ENCODE results near the gene MAP4K4.

The MAP4K4 gene

GRCh38 chr2:101859604-101860003 is 162.1 kb downstream of the MAP4K4 start:
- TF ChIP-seq, protein P1, sequence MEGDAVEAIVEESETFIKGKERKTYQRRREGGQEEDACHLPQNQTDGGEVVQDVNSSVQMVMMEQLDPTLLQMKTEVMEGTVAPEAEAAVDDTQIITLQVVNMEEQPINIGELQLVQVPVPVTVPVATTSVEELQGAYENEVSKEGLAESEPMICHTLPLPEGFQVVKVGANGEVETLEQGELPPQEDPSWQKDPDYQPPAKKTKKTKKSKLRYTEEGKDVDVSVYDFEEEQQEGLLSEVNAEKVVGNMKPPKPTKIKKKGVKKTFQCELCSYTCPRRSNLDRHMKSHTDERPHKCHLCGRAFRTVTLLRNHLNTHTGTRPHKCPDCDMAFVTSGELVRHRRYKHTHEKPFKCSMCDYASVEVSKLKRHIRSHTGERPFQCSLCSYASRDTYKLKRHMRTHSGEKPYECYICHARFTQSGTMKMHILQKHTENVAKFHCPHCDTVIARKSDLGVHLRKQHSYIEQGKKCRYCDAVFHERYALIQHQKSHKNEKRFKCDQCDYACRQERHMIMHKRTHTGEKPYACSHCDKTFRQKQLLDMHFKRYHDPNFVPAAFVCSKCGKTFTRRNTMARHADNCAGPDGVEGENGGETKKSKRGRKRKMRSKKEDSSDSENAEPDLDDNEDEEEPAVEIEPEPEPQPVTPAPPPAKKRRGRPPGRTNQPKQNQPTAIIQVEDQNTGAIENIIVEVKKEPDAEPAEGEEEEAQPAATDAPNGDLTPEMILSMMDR (IDR thresholded peaks at IDR 0.05; ENCODE audit: low read depth, low read length): no peak
- DNase-seq (ENCODE audit: extremely low read depth, low read depth): no peak

- TF ChIP-seq, protein P1 (IDR thresholded peaks at IDR 0.05; ENCODE audit: low read depth, low read length): no peak
- no peak for DNase-seq (ENCODE audit: extremely low read depth, low read depth)
These were observed 162.7 kb downstream of the MAP4K4 start for GRCh38 chr2:101860157-101860556.

- TF ChIP-seq, protein P1 (IDR thresholded peaks at IDR 0.05; ENCODE audit: low read depth, low read length): no peak
- DNase-seq (ENCODE audit: extremely low read depth, low read depth): no peak
These were observed 163.3 kb downstream of the MAP4K4 start for GRCh38 chr2:101860782-101861181.

DNA sequence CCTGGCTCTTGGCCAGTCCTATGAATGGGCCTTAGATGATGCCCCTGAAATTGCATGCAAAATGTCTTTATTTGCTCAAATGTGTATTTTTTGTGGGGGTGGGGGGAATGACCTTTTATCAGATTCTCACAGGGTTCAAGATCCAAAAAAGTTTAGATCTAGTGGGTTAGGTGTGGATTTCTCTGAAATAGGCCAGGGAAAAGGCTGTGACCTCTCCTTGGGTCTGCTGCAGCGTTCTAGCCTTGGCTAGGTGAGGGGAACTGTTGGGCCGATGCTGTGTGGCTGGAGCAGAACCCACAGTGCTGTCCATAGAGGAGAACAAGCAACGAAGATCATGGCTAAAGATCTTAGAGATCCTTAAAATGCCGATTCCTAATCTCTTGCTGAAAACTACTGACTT is 163.9 kb downstream of the MAP4K4 start:
- no peak for DNase-seq (ENCODE audit: extremely low read depth, low read depth)
- TF ChIP-seq, protein P1 (IDR thresholded peaks at IDR 0.05; ENCODE audit: low read depth, low read length): no peak

DNA sequence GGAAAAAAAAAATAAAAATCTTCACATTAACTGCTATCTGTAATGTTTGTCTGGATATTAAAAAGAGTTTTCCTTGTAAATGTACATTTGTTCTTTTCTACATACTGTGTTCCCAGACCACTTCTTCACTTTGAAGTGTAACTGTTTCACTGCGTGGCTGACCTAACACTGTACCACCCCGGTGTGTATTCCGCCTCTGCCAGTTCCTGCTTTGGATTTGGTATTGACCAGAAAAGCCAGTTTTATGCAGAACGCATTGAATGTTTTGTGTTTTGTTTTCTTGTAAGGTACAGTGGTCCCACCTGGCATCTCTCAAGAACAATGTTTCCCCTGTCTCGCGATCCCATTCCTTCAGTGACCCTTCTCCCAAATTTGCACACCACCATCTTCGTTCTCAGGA is 166.0 kb downstream of the MAP4K4 start:
- DNase-seq (ENCODE audit: extremely low read depth, low read depth): no peak
- TF ChIP-seq, protein P1 (IDR thresholded peaks at IDR 0.05; ENCODE audit: low read depth, low read length): no peak

GRCh38 chr2:101864426-101864825 is 166.9 kb downstream of the MAP4K4 start:
- TF ChIP-seq, protein P1 (IDR thresholded peaks at IDR 0.05; ENCODE audit: low read depth, low read length): no peak
- DNase-seq (ENCODE audit: extremely low read depth, low read depth): no peak

GRCh38 chr2:101868525-101868924 is 171.0 kb downstream of the MAP4K4 start:
- TF ChIP-seq, protein P1 (IDR thresholded peaks at IDR 0.05; ENCODE audit: low read depth, low read length): no peak
- no peak for DNase-seq (ENCODE audit: extremely low read depth, low read depth)

All from AG09319 (cell line).